HuH-7.5 (cell line): Measurements from ENCODE around the gene SPOUT1.

Experiments used
- DNase-seq: peaks from one replicate; pipeline ENCODE4 v3.0.0; 2011; ENCODE audit warnings: low spot score

The SPOUT1 gene

DNA sequence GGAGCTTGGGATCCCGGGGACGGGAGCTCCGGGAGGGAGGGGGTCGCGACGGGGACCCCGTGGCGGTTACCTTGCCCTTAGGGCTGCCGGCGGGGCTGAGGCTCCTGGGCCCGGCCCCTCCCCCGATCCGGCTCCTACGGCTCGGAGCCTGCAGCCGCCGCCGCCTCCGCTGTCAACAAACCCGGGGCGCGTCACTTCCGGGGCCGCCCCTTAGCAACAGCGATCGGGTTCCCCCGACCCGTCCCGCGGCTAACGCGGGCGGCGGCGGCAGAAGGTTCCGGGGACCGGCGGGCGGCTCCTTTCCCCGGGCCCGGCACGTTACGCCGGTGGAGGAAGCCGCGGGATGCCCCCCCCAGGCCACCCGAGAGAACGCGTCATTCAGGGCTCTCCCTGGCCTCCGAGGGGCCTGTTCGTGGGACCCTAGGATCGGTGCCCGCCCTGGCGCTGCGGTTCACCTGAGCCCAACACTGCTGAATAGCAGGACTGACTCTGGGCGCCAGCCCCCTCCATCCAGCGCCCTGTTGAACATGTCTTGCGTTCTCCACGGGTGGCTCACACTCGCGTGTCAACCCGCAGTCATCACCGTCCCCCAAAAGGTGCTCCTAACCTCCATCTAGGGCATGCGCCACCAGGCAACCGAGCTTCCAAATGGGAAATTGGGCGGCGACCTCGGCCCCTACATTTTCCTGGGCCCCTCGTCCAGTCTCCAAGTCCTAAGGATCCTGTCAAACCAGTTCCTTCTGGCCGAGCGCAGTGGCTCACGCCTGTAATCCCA, 57.7 kb downstream of the SPOUT1 start, which contains the start of gene ZER1:
Gene ZER1 (minus strand): TSS at position 183 of the 775 bp plus-strand sequence. CDS start 16,362 bp downstream, outside the sequence.
- peak; percentile 95 for DNase-seq

DNA sequence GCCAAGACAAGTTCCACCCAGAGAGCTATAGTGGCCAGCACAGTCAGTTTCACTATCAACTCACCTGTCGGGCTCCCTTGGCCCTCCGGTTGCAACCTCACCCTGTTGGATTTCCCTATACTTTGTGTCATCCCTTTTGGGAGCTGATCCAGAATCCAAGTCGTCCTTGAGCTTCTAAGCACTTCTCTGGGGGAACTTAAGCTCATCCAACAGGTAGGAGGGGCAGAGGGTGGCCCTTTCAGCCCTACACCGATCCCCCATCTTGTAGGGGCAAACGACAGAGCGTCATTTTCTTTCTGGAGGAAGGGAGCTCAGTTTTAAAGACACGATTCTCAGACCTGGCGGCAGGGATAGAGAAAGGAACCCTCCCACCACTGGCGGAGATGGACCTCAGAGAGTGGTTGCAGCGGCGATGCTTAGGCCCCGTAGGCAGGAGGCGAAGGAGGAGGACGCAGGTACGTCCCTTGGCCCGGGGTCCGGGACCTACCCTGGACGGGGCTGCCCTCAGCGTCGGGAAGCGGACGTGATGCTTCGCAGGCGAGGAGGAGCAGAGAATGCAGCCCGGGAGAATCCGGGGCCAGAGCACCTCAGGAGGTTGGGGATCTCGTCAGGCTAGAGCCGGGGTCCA, 58.4 kb downstream of the SPOUT1 start:
- DNase-seq, result no peak

DNA sequence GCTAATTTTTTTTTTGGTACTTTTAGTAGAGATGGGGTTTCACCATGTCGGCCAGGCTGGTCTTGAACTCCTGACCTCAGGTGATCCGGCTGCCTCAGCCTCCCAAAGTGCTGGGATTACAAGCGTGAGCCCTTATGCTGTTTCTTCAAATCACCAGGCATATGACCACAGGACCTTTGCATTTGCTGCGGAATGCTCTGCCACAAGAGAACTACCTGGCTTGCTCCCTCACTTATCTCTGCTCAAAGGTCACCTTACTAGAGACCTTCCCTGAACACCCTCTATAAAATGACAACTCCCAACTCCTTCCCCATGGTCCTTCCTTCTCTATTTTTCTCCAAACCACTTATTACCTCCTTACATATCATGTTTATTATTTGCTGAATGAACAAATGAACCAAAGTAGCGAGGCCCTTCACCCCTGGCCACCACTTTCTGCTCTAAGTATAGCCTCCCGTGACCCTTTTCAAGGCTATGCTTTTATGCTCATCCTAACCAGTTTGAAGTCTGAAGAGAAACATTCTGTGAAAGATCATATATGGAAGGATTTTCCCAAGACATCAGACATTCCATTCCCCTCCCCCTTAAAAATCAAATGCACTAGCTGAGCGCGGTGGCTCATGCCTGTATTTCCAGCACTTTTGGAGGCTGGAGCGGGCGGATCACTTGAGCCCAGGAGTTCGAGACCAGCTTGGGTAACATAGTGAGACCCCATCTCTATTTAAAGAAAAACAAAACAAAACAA, 59.1 kb downstream of the SPOUT1 start:
- no peak for DNase-seq
